Loucy (cell line): ENCODE data around the gene C9orf72.

Source experiments
- EZH2phosphoT487 ChIP-seq: fragments of 200-600 bp; IDR thresholded peaks from 2 replicates; pipeline ENCODE4 v1.6.1; 2018; ENCODE audit warnings: antibody characterized with exemption, mild to moderate bottlenecking, moderate library complexity, borderline replicate concordance
- TF ChIP-seq, protein P1 (sequence below): fragments of 200-600 bp; sonication (generic); conservative IDR thresholded peaks from 2 replicates; pipeline ENCODE4 v1.5.1; 2014; ENCODE audit warnings: mild to moderate bottlenecking, antibody characterized with exemption, low read length

- TF ChIP-seq, protein P1, sequence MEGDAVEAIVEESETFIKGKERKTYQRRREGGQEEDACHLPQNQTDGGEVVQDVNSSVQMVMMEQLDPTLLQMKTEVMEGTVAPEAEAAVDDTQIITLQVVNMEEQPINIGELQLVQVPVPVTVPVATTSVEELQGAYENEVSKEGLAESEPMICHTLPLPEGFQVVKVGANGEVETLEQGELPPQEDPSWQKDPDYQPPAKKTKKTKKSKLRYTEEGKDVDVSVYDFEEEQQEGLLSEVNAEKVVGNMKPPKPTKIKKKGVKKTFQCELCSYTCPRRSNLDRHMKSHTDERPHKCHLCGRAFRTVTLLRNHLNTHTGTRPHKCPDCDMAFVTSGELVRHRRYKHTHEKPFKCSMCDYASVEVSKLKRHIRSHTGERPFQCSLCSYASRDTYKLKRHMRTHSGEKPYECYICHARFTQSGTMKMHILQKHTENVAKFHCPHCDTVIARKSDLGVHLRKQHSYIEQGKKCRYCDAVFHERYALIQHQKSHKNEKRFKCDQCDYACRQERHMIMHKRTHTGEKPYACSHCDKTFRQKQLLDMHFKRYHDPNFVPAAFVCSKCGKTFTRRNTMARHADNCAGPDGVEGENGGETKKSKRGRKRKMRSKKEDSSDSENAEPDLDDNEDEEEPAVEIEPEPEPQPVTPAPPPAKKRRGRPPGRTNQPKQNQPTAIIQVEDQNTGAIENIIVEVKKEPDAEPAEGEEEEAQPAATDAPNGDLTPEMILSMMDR = no peak
- TF ChIP-seq EZH2phosphoT487 = no peak
Measured at GRCh38 chr9:27556470-27556869, 16.8 kb downstream of the C9orf72 start.
